ENCODE data around the gene TOX2. TPM values are rescaled to one million over a fixed set of nuclear protein-coding genes. Genes with fewer than 3 reads are reported as not detected.
"Not testable (repeated sequence)": the region's sequence is repeated elsewhere in the genome, so short reads cannot be mapped to it uniquely, and the experiment has no call there.

TOX2 gene
- total RNA-seq, 1 experiment from 2014 or later, result 8.4 TPM

GRCh38 chr20:44031781-44032582 is 117.3 kb downstream of the TOX2 start:
- DNase-seq (ENCODE audit: low read depth), result no peak

- DNase-seq (ENCODE audit: low read depth), result no peak
Observed at GRCh38 chr20:44032583-44033331, 118.1 kb downstream of the TOX2 start.

- no peak for DNase-seq (ENCODE audit: low read depth)
Observed at GRCh38 chr20:44033344-44033743, 118.7 kb downstream of the TOX2 start.

- DNase-seq (ENCODE audit: low read depth), result no peak
Observed at GRCh38 chr20:44033873-44034272, 119.2 kb downstream of the TOX2 start.

- no peak for DNase-seq (ENCODE audit: low read depth)
Observed at GRCh38 chr20:44034451-44034850, 119.8 kb downstream of the TOX2 start.

GRCh38 chr20:44034965-44035635 is 120.4 kb downstream of the TOX2 start:
- no peak for DNase-seq (ENCODE audit: low read depth)

- no peak for DNase-seq (ENCODE audit: low read depth)
Observed at GRCh38 chr20:44035924-44036323, 121.3 kb downstream of the TOX2 start.

GRCh38 chr20:44036441-44036840 is 121.8 kb downstream of the TOX2 start:
- no peak for DNase-seq (ENCODE audit: low read depth)

GRCh38 chr20:44038681-44039123 is 124.0 kb downstream of the TOX2 start:
- DNase-seq (ENCODE audit: low read depth), result no peak

- no peak for DNase-seq (ENCODE audit: low read depth)
Observed at GRCh38 chr20:44039147-44039546, 124.5 kb downstream of the TOX2 start.

GRCh38 chr20:44039741-44040140 is 125.1 kb downstream of the TOX2 start:
- DNase-seq (ENCODE audit: low read depth), result no peak

GRCh38 chr20:44040202-44040915 is 125.7 kb downstream of the TOX2 start:
- no peak for DNase-seq (ENCODE audit: low read depth)

GRCh38 chr20:44041001-44041400 is 126.3 kb downstream of the TOX2 start:
- DNase-seq (ENCODE audit: low read depth), result no peak

- not testable (repeated sequence) for DNase-seq (ENCODE audit: low read depth)
Observed at GRCh38 chr20:44044712-44045111, 130.1 kb downstream of the TOX2 start.

- no peak for DNase-seq (ENCODE audit: low read depth)
Observed at GRCh38 chr20:44050327-44050726, 135.7 kb downstream of the TOX2 start.

- DNase-seq (ENCODE audit: low read depth), result no peak
Observed at GRCh38 chr20:44050925-44051660, 136.4 kb downstream of the TOX2 start.

- no peak for DNase-seq (ENCODE audit: low read depth)
Observed at GRCh38 chr20:44051661-44052000, 137.0 kb downstream of the TOX2 start.

- DNase-seq (ENCODE audit: low read depth), result no peak
Observed at GRCh38 chr20:44052166-44052565, 137.5 kb downstream of the TOX2 start.

- DNase-seq (ENCODE audit: low read depth), result no peak
Observed at GRCh38 chr20:44053046-44053445, 138.4 kb downstream of the TOX2 start.

- no peak for DNase-seq (ENCODE audit: low read depth)
Observed at GRCh38 chr20:44054118-44054517, 139.5 kb downstream of the TOX2 start.

- DNase-seq (ENCODE audit: low read depth), result no peak
Observed at GRCh38 chr20:44054849-44055248, 140.2 kb downstream of the TOX2 start.

Data from M059J (cell line).